Activated CD4-positive, alpha-beta T cell treated with anti-CD3 and anti-CD28 coated beads, Interleukin-2, Interleukin-4, amounts not matched to agents 100 ng/mL and 50 ng/mL, durations not matched to agents 16 hours and 8 hours (primary cell): ENCODE results near the gene FMNL3.
A peak's percentile ranks its signal among the peaks of the same experiment; 100 is the strongest.
"Not testable (repeated sequence)": the region's sequence is repeated elsewhere in the genome, so short reads cannot be mapped to it uniquely, and the experiment has no call there.

Experiments
- DNase-seq: peaks from one replicate; pipeline ENCODE4 v3.0.0-alpha.2; 2020; ENCODE audit warnings: low spot score

The FMNL3 gene, protein sequence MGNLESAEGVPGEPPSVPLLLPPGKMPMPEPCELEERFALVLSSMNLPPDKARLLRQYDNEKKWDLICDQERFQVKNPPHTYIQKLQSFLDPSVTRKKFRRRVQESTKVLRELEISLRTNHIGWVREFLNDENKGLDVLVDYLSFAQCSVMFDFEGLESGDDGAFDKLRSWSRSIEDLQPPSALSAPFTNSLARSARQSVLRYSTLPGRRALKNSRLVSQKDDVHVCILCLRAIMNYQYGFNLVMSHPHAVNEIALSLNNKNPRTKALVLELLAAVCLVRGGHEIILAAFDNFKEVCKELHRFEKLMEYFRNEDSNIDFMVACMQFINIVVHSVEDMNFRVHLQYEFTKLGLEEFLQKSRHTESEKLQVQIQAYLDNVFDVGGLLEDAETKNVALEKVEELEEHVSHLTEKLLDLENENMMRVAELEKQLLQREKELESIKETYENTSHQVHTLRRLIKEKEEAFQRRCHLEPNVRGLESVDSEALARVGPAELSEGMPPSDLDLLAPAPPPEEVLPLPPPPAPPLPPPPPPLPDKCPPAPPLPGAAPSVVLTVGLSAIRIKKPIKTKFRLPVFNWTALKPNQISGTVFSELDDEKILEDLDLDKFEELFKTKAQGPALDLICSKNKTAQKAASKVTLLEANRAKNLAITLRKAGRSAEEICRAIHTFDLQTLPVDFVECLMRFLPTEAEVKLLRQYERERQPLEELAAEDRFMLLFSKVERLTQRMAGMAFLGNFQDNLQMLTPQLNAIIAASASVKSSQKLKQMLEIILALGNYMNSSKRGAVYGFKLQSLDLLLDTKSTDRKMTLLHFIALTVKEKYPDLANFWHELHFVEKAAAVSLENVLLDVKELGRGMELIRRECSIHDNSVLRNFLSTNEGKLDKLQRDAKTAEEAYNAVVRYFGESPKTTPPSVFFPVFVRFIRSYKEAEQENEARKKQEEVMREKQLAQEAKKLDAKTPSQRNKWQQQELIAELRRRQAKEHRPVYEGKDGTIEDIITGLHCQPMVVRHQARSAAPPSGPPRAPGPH

GRCh38 chr12:49707128-49707811, at the start of gene FMNL3:
FMNL3 (minus strand) TSS chr12:49707405; CDS start chr12:49707180, 225 bp downstream.
- DNase-seq, result peak; percentile 98

DNA sequence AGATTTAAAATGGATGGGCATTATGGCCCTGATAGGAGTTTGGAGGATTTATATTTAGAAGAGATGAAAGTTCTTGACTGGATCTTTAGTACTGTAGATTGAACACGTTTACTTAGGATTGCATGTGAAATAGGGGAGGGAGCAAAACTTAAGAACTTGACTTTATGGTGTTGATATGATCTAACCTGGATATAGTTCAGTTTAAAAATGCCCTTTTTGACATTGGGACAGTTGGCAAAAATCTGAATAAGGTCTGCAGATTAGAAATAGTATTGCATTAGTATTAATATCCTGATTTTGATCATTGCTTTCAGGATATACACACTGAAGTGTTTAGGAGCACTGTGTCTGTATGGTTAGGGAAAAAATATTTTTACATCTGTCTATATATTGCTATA, 43.8 kb upstream of the FMNL3 start:
- no peak for DNase-seq

DNA sequence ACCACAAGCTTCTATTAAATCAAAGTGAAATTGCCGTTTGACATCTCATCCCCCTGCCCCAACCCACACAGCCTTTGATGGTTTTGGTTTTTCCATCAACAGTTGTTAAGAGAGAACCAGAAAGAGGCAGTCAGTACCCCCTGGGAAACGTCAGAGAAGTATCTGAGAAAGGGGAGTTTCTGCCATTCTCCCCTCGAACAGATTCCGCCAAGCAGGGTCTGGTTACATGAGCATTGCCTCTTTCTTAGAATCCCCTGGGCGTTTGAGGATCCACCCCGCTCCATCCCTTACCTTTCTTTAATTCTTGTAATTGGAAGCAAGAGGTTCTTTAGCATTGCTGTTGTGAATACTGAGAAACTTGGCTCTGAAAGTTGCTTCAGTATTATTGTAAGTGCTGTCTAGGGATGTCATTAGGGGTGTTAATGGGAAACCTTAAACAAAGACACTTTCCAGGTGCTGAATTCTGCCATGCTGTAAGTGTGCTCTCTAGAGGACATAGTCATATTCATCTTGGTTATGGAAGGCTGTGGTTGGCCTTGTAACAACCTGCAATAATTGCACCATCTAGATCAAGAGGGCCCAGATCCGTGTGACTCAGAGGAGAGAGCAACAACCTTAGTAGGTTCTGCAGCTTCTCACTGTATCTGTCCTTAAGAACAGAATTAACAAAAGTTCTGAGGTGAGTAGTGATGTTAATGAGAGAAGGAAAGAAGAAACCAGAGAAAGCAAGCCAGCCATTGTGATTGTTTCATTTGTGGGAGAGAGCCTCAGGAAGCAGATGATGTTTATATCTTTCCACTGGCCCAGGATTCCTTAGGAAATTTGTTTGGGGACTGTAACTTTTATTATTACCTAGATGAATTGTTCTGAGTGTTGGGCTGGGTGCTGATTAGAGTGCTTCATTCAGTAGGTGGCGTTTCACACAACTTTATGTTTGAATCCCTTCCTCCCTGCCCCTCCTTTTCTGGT, 43.1 kb upstream of the FMNL3 start:
- peak; percentile 89 for DNase-seq

DNA sequence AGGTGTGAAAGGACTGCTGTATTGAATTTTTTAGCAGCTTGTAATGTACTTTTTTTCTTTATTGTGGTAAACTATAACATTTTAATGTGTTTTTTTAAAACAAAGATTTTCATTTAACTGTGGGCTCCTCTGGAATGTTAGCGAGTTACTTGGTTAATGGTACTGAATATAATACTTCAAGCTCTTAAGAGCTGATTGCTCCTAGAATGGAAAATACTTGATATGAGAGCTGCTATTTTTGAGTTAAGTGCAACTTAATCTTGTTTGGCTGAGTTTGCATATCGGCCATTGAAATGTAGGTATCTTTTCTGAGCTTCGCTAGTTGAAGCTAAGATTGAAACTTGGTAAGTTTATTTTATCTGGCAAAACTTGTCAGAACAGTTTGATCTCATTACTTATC, 41.6 kb upstream of the FMNL3 start:
- DNase-seq, result no peak

DNA sequence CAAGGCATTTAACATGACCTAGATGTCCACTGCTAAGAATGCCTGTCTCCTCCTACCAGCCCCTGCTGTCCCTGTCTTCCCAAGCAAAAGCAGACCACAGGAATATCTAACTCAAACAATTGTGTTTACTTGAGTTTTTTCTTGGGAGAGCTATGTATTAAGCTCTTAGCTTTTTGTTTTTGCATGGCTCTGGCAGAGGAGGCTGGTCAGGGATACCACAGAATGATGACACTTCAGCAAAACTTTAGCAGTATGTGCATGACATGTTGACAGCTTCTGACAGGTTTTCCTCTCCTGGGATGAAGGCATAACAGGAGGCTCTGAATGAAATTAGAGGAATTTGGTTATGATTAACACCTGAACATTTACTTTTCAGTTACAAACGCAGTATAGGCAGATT, 41.1 kb upstream of the FMNL3 start:
- DNase-seq, result no peak

GRCh38 chr12:49744363-49744885, 37.2 kb upstream of the FMNL3 start:
- DNase-seq, result no peak

- peak; percentile 91 for DNase-seq
Observed at GRCh38 chr12:49741882-49742620, 34.8 kb upstream of the FMNL3 start.

GRCh38 chr12:49740930-49741881, 34.0 kb upstream of the FMNL3 start, which contains the start of gene TMBIM6:
TMBIM6 (plus strand) TSS chr12:49741557; CDS start chr12:49752494, 10,937 bp downstream.
- peak; percentile 100 for DNase-seq

DNA sequence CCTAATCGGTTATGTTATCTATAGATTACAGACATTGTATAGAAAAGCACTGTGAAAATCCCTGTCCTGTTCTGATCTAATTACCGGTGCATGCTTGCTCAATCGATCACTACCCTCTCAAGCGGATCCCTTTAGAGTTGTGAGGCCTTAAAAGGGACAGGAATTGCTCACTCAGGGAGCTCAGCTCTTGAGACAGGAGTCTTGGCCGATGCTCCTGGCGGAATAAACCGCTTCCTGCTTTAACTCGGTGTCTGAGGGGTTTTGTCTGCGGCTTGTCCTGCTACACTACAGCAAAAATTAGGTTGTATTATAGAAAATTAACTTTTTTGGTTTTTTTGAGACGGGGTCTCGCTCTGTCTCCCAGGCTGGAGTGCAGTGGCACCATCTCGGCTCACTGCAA, 33.1 kb upstream of the FMNL3 start:
- not testable (repeated sequence) for DNase-seq

- DNase-seq, result not testable (repeated sequence)
Observed at GRCh38 chr12:49738721-49739120, 31.5 kb upstream of the FMNL3 start.

- not testable (repeated sequence) for DNase-seq
Observed at GRCh38 chr12:49734900-49735299, 27.7 kb upstream of the FMNL3 start.

GRCh38 chr12:49733219-49734017, 26.2 kb upstream of the FMNL3 start:
- DNase-seq, result no peak

DNA sequence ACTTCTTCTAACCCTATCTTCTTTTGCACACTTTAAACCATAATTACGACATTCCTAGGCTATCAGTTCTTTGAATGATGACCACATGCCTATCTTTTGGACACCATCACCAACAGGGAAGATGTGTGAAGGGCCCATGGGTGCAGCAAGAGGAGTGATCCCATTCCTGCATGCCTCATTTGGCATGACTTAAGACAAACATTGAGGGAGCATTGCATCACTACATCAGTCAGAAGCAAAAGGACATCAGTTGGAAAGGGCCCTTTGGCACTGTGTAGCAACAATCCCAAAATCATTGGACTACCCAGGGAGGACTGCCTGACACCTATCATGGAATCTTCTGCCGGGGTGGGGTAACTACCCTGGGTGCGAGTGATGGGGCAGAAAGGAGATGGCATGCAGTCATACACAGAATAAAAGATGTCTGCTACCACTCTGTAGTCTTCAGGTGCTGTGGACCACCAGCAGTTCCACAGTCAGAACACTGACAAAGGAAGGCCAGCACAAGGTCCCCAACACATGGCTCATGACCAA, 23.4 kb upstream of the FMNL3 start:
- DNase-seq, result no peak

- DNase-seq, result no peak
Observed at GRCh38 chr12:49730050-49730449, 22.8 kb upstream of the FMNL3 start.

GRCh38 chr12:49728446-49728845, 21.2 kb upstream of the FMNL3 start:
- no peak for DNase-seq

GRCh38 chr12:49721355-49721754, 14.2 kb upstream of the FMNL3 start:
- DNase-seq, result not testable (repeated sequence)

- no peak for DNase-seq
Observed at GRCh38 chr12:49720214-49720613, 13.0 kb upstream of the FMNL3 start.
